H1 (cell line): Measurements from ENCODE around the gene PEX14. TPM values are rescaled to one million over a fixed set of nuclear protein-coding genes. Genes with fewer than 3 reads are reported as not detected.

Experiments
- CTCF ChIA-PET: fragments of 300-600 bp; sonication (Branson Sonifier 250); formaldehyde crosslinking; loops from one replicate; lab custom pipeline; 2021; ENCODE audit not compliant: partially characterized antibody; lab: Charles Lee
- POLR2A ChIA-PET: fragments of 300-600 bp; sonication (Branson Sonifier 250); formaldehyde crosslinking; loops from one replicate; lab custom pipeline; 2021; ENCODE audit warnings: inconsistent platforms; ENCODE audit not compliant: partially characterized antibody; lab: Charles Lee
- DNase-seq, 2 experiments: peaks; one replicate each; pipeline versions ENCODE4 v3.0.0 to v3.0.0-alpha.2; 2010 to 2022; ENCODE audit warnings: low spot score in 2 of 2, low read depth in 1 of 2, mixed read lengths in 1 of 2
- FAIRE-seq: peaks from 2 replicates; lab custom pipeline; 2011; peaks lifted over from hg19 to GRCh38; lab: Jason Lieb, UNC
- H2AFZ ChIP-seq: 2 replicates; pipeline ENCODE4 v1.8.1; 2012; ENCODE audit warnings: low read length, inconsistent platforms
- H2AK5ac ChIP-seq: 2 replicates; pipeline ENCODE4 v1.6.1; 2013; ENCODE audit warnings: low read depth, low read length
- H2BK120ac ChIP-seq: replicated peaks from 2 replicates; pipeline ENCODE3; 2013; ENCODE audit warnings: low read depth, low read length, inconsistent platforms
- H2BK12ac ChIP-seq: 2 replicates; pipeline ENCODE4 v1.6.1; 2013; ENCODE audit warnings: low read depth, low read length
- H2BK15ac ChIP-seq: 2 replicates; pipeline ENCODE4 v1.6.1; 2013; ENCODE audit warnings: low read length
- H2BK20ac ChIP-seq: 2 replicates; pipeline ENCODE4 v1.6.1; 2013; ENCODE audit warnings: low read length
- H2BK5ac ChIP-seq: 2 replicates; pipeline ENCODE4 v1.6.1; 2013; ENCODE audit warnings: low read depth, low read length
- H3K14ac ChIP-seq: 2 replicates; pipeline ENCODE4 v1.6.1; 2013; ENCODE audit warnings: inconsistent platforms; ENCODE audit not compliant: insufficient read length
- H3K18ac ChIP-seq: 2 replicates; pipeline ENCODE4 v1.6.1; 2013; ENCODE audit warnings: low read length; ENCODE audit errors: extremely low read depth
- H3K23ac ChIP-seq: 2 replicates; pipeline ENCODE4 v1.6.1; 2013; ENCODE audit warnings: inconsistent platforms; ENCODE audit not compliant: insufficient read length
- H3K23me2 ChIP-seq: 2 replicates; pipeline ENCODE4 v1.6.1; 2013; ENCODE audit warnings: low read depth, low read length
- H3K27ac ChIP-seq: 2 replicates; pipeline ENCODE4 v1.6.1; 2011; ENCODE audit warnings: low read depth, low read length, inconsistent platforms
- H3K27me3 ChIP-seq, 4 experiments: replicated peaks in 1 of 4; 1 replicate in 1 of 4; 2 replicates in 3 of 4; pipeline versions ENCODE4 v1.6.1 to v1.8.1; 2011 to 2013; ENCODE audit warnings: low read length in 3 of 4, mild to moderate bottlenecking in 3 of 4, inconsistent platforms in 2 of 4, mixed read lengths in 2 of 4, moderate library complexity in 1 of 4; ENCODE audit not compliant: control insufficient read depth in 3 of 4, insufficient read depth in 3 of 4; ENCODE audit errors: extremely low read depth in 1 of 4
- H3K36me3 ChIP-seq, 4 experiments: 2 replicates each; pipeline versions ENCODE4 v1.6.1 to v1.8.1; 2011 to 2013; ENCODE audit warnings: mild to moderate bottlenecking in 4 of 4, low read length in 3 of 4, moderate library complexity in 2 of 4, control low read depth in 1 of 4, inconsistent platforms in 1 of 4; ENCODE audit not compliant: insufficient read depth in 4 of 4, control insufficient read depth in 2 of 4
- H3K4ac ChIP-seq: replicated peaks from 2 replicates; pipeline ENCODE3; 2013; ENCODE audit warnings: low read length, low read depth, mixed read lengths, inconsistent platforms; ENCODE audit not compliant: insufficient read length
- H3K4me1 ChIP-seq, 4 experiments: replicated peaks in 1 of 4; 1 replicate in 1 of 4; 2 replicates in 3 of 4; pipeline versions ENCODE4 v1.6.1 to v1.8.1; 2011 to 2013; ENCODE audit warnings: low read length in 3 of 4, inconsistent platforms in 2 of 4, mixed read lengths in 1 of 4; ENCODE audit not compliant: insufficient read depth in 4 of 4, control insufficient read depth in 3 of 4
- H3K4me2 ChIP-seq, 2 experiments: 2 replicates each; pipeline versions ENCODE4 v1.6.1 to v1.8.1; 2011 to 2013; ENCODE audit warnings: low read depth in 2 of 2, low read length in 2 of 2, control low read depth in 1 of 2, inconsistent platforms in 1 of 2, mild to moderate bottlenecking in 1 of 2; ENCODE audit not compliant: insufficient read depth in 1 of 2
- H3K4me3 ChIP-seq, 4 experiments: fragments of 200-600, 300-600 bp in 1 of 4; sonication (generic), shearing (Covaris generic), sonication (Bioruptor Twin) in 1 of 4; 2 replicates each; pipeline versions ENCODE4 v1.5.1 to v1.8.1; 2011 to 2016; ENCODE audit warnings: low read length in 4 of 4, low read depth in 3 of 4, control low read depth in 2 of 4, inconsistent platforms in 2 of 4, mild to moderate bottlenecking in 2 of 4, mixed read lengths in 1 of 4, moderate library complexity in 1 of 4; ENCODE audit not compliant: insufficient read depth in 2 of 4; ENCODE audit errors: extremely low read depth in 1 of 4
- H3K56ac ChIP-seq: replicated peaks from 2 replicates; pipeline ENCODE3; 2013; ENCODE audit warnings: low read depth, mild to moderate bottlenecking, mixed read lengths, low read length, inconsistent platforms; ENCODE audit not compliant: insufficient read length
- H3K79me1 ChIP-seq: 2 replicates; pipeline ENCODE4 v1.6.1; 2013; ENCODE audit warnings: low read depth, low read length, control low read depth
- H3K79me2 ChIP-seq, 2 experiments: 2 replicates each; pipeline versions ENCODE4 v1.6.1 to v1.8.1; 2012 to 2013; ENCODE audit warnings: low read length in 2 of 2, mild to moderate bottlenecking in 2 of 2, inconsistent platforms in 1 of 2; ENCODE audit not compliant: insufficient read depth in 2 of 2, control insufficient read depth in 1 of 2
- H3K9ac ChIP-seq, 4 experiments: replicated peaks in 1 of 4; 1 replicate in 1 of 4; 2 replicates in 3 of 4; pipeline versions ENCODE4 v1.6.1 to v1.8.1; 2011 to 2013; ENCODE audit warnings: low read depth in 3 of 4, low read length in 3 of 4, control low read depth in 2 of 4, mild to moderate bottlenecking in 2 of 4, moderate library complexity in 2 of 4, inconsistent platforms in 1 of 4; ENCODE audit errors: extremely low read depth in 1 of 4
- H3K9me3 ChIP-seq, 2 experiments: 2 replicates each; pipeline versions ENCODE4 v1.6.1 to v1.8.1; 2012 to 2013; ENCODE audit warnings: mild to moderate bottlenecking in 2 of 2, moderate library complexity in 2 of 2, control low read depth in 1 of 2, inconsistent platforms in 1 of 2, low read depth in 1 of 2, low read length in 1 of 2, mixed read lengths in 1 of 2; ENCODE audit not compliant: insufficient read depth in 2 of 2
- H4K20me1 ChIP-seq, 2 experiments: replicated peaks in 1 of 2; 2 replicates each; pipeline versions ENCODE3 to v1.8.1; 2011 to 2013; ENCODE audit warnings: inconsistent platforms in 2 of 2, low read length in 2 of 2, mild to moderate bottlenecking in 1 of 2; ENCODE audit not compliant: insufficient read depth in 2 of 2, control insufficient read depth in 1 of 2
- H4K5ac ChIP-seq: 2 replicates; pipeline ENCODE4 v1.6.1; 2013; ENCODE audit warnings: low read length, low read depth, mixed read lengths, inconsistent platforms; ENCODE audit not compliant: insufficient read length
- H4K8ac ChIP-seq: 2 replicates; pipeline ENCODE4 v1.8.0; 2013; ENCODE audit warnings: mild to moderate bottlenecking, moderate library complexity, low read length, inconsistent platforms; ENCODE audit not compliant: insufficient read depth; ENCODE audit errors: extremely low read depth
- H4K91ac ChIP-seq: replicated peaks from 2 replicates; pipeline ENCODE3; 2013; ENCODE audit warnings: low read length, mixed read lengths, inconsistent platforms; ENCODE audit not compliant: insufficient read length
- BCL11A ChIP-seq, 2 experiments: IDR thresholded peaks; one replicate each; pipeline ENCODE4 v1.6.1; 2011; ENCODE audit warnings: low read depth in 2 of 2, low read length in 2 of 2, mild to moderate bottlenecking in 2 of 2
- CBX8 ChIP-seq: fragments of 300-800, 300-1000 bp; sonication (generic); IDR thresholded peaks from 2 replicates; pipeline ENCODE4 v1.7.1; 2016; ENCODE audit warnings: low read depth, low read length, borderline replicate concordance
- CTCF ChIP-seq, 3 experiments: IDR thresholded peaks; 1 replicate in 2 of 3; 2 replicates in 1 of 3; pipeline versions ENCODE4 v1.5.1 to v1.6.1; 2011; ENCODE audit warnings: low read length in 3 of 3, mild to moderate bottlenecking in 3 of 3, inconsistent platforms in 2 of 3, low read depth in 1 of 3, moderate library complexity in 1 of 3; ENCODE audit not compliant: insufficient read depth in 1 of 3; ENCODE audit errors: control extremely low read depth in 1 of 3
- EGR1 ChIP-seq: IDR thresholded peaks from 2 replicates; pipeline ENCODE4 v1.6.1; 2011; ENCODE audit warnings: low read depth, low read length, borderline replicate concordance
- RNF2 ChIP-seq: fragments of 200-900, 300-1000 bp; sonication (generic); IDR thresholded peaks from 2 replicates; pipeline ENCODE4 v1.7.1; 2016; ENCODE audit warnings: borderline replicate concordance, low read depth, mild to moderate bottlenecking, antibody characterized with exemption, low read length; ENCODE audit not compliant: poor library complexity, severe bottlenecking; ENCODE audit errors: missing control alignments
- SIN3A ChIP-seq, 2 experiments: IDR thresholded peaks in 1 of 2; conservative IDR thresholded peaks in 1 of 2; 2 replicates each; pipeline ENCODE4 v1.6.1; 2011 to 2012; ENCODE audit warnings: low read length in 2 of 2, improper control_type of control experiment in 1 of 2, low read depth in 1 of 2, mild to moderate bottlenecking in 1 of 2
- SP2 ChIP-seq: IDR thresholded peaks from 2 replicates; pipeline ENCODE4 v1.6.1; 2012; ENCODE audit warnings: mild to moderate bottlenecking, low read length, inconsistent platforms
- SP4 ChIP-seq: IDR thresholded peaks from 2 replicates; pipeline ENCODE4 v1.6.1; 2012; ENCODE audit warnings: low read length, inconsistent platforms
- TAF7 ChIP-seq: optimal IDR thresholded peaks from 2 replicates; pipeline ENCODE3; 2011; ENCODE audit warnings: low read depth, mild to moderate bottlenecking, inconsistent platforms, low read length, moderate library complexity, borderline replicate concordance
- WGBS, 2 experiments: shearing (Covaris generic) in 1 of 2; methylation state at CpG; one replicate each; pipeline versions ENCODE4 v1.1.6 to v1.1.7; 2013 to 2015; ENCODE audit warnings: low lambda C conversion rate in 2 of 2, mixed read lengths in 2 of 2, inconsistent platforms in 1 of 2, low coverage in 1 of 2, missing lambda C conversion rate in 1 of 2; ENCODE audit not compliant: insufficient replicate concordance in 2 of 2, insufficient coverage in 1 of 2, insufficient read length in 1 of 2; ENCODE audit errors: extremely low coverage in 1 of 2, missing lambda C conversion rate in 1 of 2; 5-methylcytosine and 5-hydroxymethylcytosine counted together
- polyA plus RNA-seq, 7 experiments: library from polyadenylated mRNA; depleted of rRNA in 3 of 7; stranded (reverse) in 5 of 7; unstranded in 2 of 7; fragments of >200 nt in 5 of 7; fragments of 200-250 nt in 2 of 7; gene quantifications; 1 replicate in 5 of 7; 2 replicates in 1 of 7; 4 replicates in 1 of 7; pipeline versions ENCODE4 v1.2.1 to v1.2.3, GENCODE V29; 2011 to 2013; ENCODE audit warnings: missing spikeins in 2 of 7, mixed read lengths in 2 of 7
- total RNA-seq: library from RNA; stranded (reverse); fragmentation: NEBNext Ultra II Directional; extraction: Animal tissue kit (Norgen Biotek cat#: 25700); gene quantifications from 2 replicates; pipeline ENCODE4 v1.2.1, GENCODE V29; 2021

PEX14 gene
- total and polyA plus RNA-seq, 2 of the 8 experiments (the other 6 are each of a cell fraction or from before 2014, with no cell fraction given), result 13.0 to 19.8 TPM

- Histone ChIP-seq H3K4me3 (no peak overlapping the region), H3K4me1 (peaks cover 0 to 11% (median 3%) of the 10 kb centered on the region in 4 experiments; a peak in 3 of 7 replicates), H3K9ac (no peak overlapping the region), H3K18ac (no peak overlapping the region), H4K20me1 (no peaks in the 10 kb centered on the region), H4K8ac (no peak overlapping the region), H2BK15ac (no peak overlapping the region), H2AFZ (no peak overlapping the region), H3K56ac (no peak overlapping the region), H3K23me2 (no peaks in the 10 kb centered on the region), H2BK5ac (no peak overlapping the region), H3K4me2 (no peak overlapping the region), H2AK5ac (no peak overlapping the region), H3K14ac (no peak overlapping the region), H3K4ac (no peak overlapping the region), H3K79me2 (no peaks in the 10 kb centered on the region), H2BK120ac (no peak overlapping the region), H2BK20ac (no peak overlapping the region), H3K79me1 (peaks cover 9% of the 10 kb centered on the region), H3K36me3 (no peaks in the 10 kb centered on the region), H3K27me3 (no peaks in the 10 kb centered on the region), H3K27ac (no peak overlapping the region), H4K91ac (no peak overlapping the region), H3K9me3 (no peaks in the 10 kb centered on the region), H3K23ac (no peak overlapping the region), H4K5ac (no peak overlapping the region), H2BK12ac (no peak overlapping the region)
- ChIA-PET CTCF (interaction anchor here (1.7 to 2.5 kb wide), 2 partner anchors 13 to 297 kb away, joined by 4 to 8 read pairs; no protein-coding TSS in a partner anchor), POLR2A (no interaction called here)
- 96% methylated on average over 10 of the region's 10 CpGs; no CpG with 5 or more reads in 1 of the 2 experiments for WGBS, 2 experiments
- DNase-seq (no peak), FAIRE-seq (no peak)
- TF ChIP-seq BCL11A (IDR thresholded peaks at IDR 0.05; ENCODE audit: low read depth in 2 of 2, low read length in 2 of 2) (no peak), RNF2 (no peak), CBX8 (no peak), TAF7 (no peak), SP4 (no peak), CTCF (IDR thresholded peaks at IDR 0.05; ENCODE audit: control extremely low read depth in 1 of 3, insufficient read depth in 1 of 3, low read depth in 1 of 3, low read length in 3 of 3) (no peak), SIN3A (conservative IDR thresholded peaks at IDR 0.05 in 1 of 2, IDR thresholded peaks at IDR 0.05 in 1 of 2; ENCODE audit: low read depth in 1 of 2, low read length in 2 of 2) (no peak), SP2 (no peak), EGR1 (no peak)
Observed at GRCh38 chr1:10613340-10613739, 138.6 kb downstream of the PEX14 start.
